Measurements from ENCODE around the gene DPH3.

DNA sequence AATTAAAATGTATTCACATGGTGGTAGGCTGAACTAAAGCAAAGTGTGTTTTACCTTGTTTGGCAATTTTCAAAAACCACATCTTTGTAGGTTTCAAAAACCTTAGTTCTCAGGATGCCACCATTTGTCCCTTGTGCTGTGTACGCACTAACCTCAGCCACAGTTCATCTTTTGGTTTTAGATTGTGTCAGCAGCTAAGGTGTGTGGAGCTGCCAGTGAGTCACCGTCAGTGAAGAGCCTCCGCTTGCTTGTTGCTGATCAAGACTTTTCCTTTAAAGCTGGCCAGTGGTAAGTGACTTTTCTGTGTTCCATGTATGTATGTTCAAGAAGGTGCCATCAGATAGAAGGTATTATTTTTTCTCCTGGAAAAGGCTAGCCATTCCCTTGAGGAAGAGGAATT lies 21.4 kb upstream of the DPH3 start:
- TF ChIP-seq CTCF (IDR thresholded peaks at IDR 0.05) (no peak), POLR2A (IDR thresholded peaks at IDR 0.05) (peak in 1 of 3 donors; percentile 14)
